GM23338 (cell line): ENCODE measurements around the gene CDH4. TPM values are rescaled to one million over a fixed set of nuclear protein-coding genes. Genes with fewer than 3 reads are reported as not detected.

Source experiments
- ATAC-seq: fragments of 200-7000 bp; cut with Tn5 transposase; 3 replicates; pipeline ENCODE4 v1.9.1; 2020
- DNase-seq: peaks from one replicate; pipeline ENCODE4 v3.0.0-alpha.2; 2015; ENCODE audit warnings: low spot score
- H2AFZ ChIP-seq: fragments of 200-600 bp; sonication (generic); 2 replicates; pipeline ENCODE4 v1.8.0; 2016; ENCODE audit warnings: antibody characterized with exemption, mild to moderate bottlenecking, moderate library complexity
- H3F3A ChIP-seq: fragments of 200-600 bp; sonication (generic); replicated peaks from 2 replicates; pipeline ENCODE4 v1.8.0; 2017; ENCODE audit warnings: antibody characterized with exemption, mixed run types, low read depth
- H3K27ac ChIP-seq: fragments of 200-600 bp; sonication (generic); 2 replicates; pipeline ENCODE4 v1.6.1; 2016; ENCODE audit warnings: low read depth
- H3K27me3 ChIP-seq: fragments of 200-600 bp; sonication (generic); 2 replicates; pipeline ENCODE4 v1.8.0; 2016; ENCODE audit warnings: mild to moderate bottlenecking, mixed run types, moderate library complexity; ENCODE audit not compliant: insufficient read depth
- H3K36me3 ChIP-seq: fragments of 200-600 bp; sonication (generic); 2 replicates; pipeline ENCODE4 v1.8.0; 2016; ENCODE audit warnings: mild to moderate bottlenecking; ENCODE audit not compliant: insufficient read depth
- H3K4me1 ChIP-seq: fragments of 200-600 bp; sonication (generic); 2 replicates; pipeline ENCODE4 v1.8.0; 2016; ENCODE audit warnings: mild to moderate bottlenecking, moderate library complexity; ENCODE audit not compliant: insufficient read depth
- H3K4me2 ChIP-seq: fragments of 200-600 bp; sonication (generic); 2 replicates; pipeline ENCODE4 v1.7.1; 2017; ENCODE audit warnings: mixed run types
- H3K4me3 ChIP-seq: fragments of 200-600 bp; sonication (generic); 2 replicates; pipeline ENCODE4 v1.6.1; 2016; ENCODE audit warnings: mixed run types
- H3K79me2 ChIP-seq: fragments of 200-600 bp; sonication (generic); replicated peaks from 2 replicates; pipeline ENCODE4 v1.8.0; 2017; ENCODE audit warnings: mild to moderate bottlenecking; ENCODE audit not compliant: insufficient read depth
- H3K9me2 ChIP-seq: fragments of 200-600 bp; sonication (generic); 2 replicates; pipeline ENCODE4 v1.8.0; 2017; ENCODE audit not compliant: insufficient read depth
- H4K20me1 ChIP-seq: fragments of 200-600 bp; sonication (generic); replicated peaks from 2 replicates; pipeline ENCODE4 v1.8.0; 2017; ENCODE audit warnings: mild to moderate bottlenecking; ENCODE audit not compliant: insufficient read depth
- H3K27ac Mint-ChIP-seq: 2 replicates; pipeline ENCODE4 v1.8.0; 2020; ENCODE audit warnings: inconsistent platforms, mild to moderate bottlenecking, moderate library complexity, mixed read lengths
- H3K27me3 Mint-ChIP-seq: 3 replicates; pipeline ENCODE4 v1.8.0; 2022; ENCODE audit warnings: low read depth, mild to moderate bottlenecking, moderate library complexity, mixed read lengths, inconsistent platforms; ENCODE audit not compliant: insufficient read depth, poor library complexity
- H3K36me3 Mint-ChIP-seq: 3 replicates; pipeline ENCODE4 v1.8.0; 2021; ENCODE audit warnings: low read depth, mild to moderate bottlenecking, inconsistent platforms, moderate library complexity, mixed read lengths
- H3K4me1 Mint-ChIP-seq: 3 replicates; pipeline ENCODE4 v1.8.0; 2020; ENCODE audit warnings: mild to moderate bottlenecking, inconsistent platforms, mixed read lengths
- H3K4me3 Mint-ChIP-seq: 3 replicates; pipeline ENCODE4 v1.8.0; 2021; ENCODE audit warnings: moderate library complexity, mild to moderate bottlenecking, inconsistent platforms, mixed read lengths
- H3K9me3 Mint-ChIP-seq: 3 replicates; pipeline ENCODE4 v1.8.0; 2020; ENCODE audit warnings: moderate library complexity, mild to moderate bottlenecking, inconsistent platforms, mixed read lengths
- CREB1 ChIP-seq: fragments of 250-450 bp; sonication (Bioruptor Pico); IDR thresholded peaks from 2 replicates; pipeline ENCODE4 v1.5.0; 2020; ENCODE audit warnings: low read depth, mild to moderate bottlenecking, moderate library complexity
- EZH2 ChIP-seq: fragments of 200-600 bp; sonication (generic); IDR thresholded peaks from one replicate; pipeline ENCODE4 v1.8.0; 2017; ENCODE audit warnings: antibody characterized with exemption, mild to moderate bottlenecking, low read depth; ENCODE audit not compliant: unreplicated experiment
- EZH2phosphoT487 ChIP-seq: fragments of 200-600 bp; sonication (generic); IDR thresholded peaks from one replicate; pipeline ENCODE4 v1.8.1; 2018; ENCODE audit warnings: antibody characterized with exemption; ENCODE audit not compliant: unreplicated experiment
- JUNB ChIP-seq: IDR thresholded peaks from one replicate; pipeline ENCODE4 v1.6.1; 2016; ENCODE audit warnings: antibody characterized with exemption; ENCODE audit not compliant: unreplicated experiment
- NANOG ChIP-seq: IDR thresholded peaks from 2 replicates; pipeline ENCODE4 v1.6.1; 2016; ENCODE audit warnings: antibody characterized with exemption, borderline replicate concordance
- POLR2AphosphoS5 ChIP-seq: IDR thresholded peaks from 2 replicates; pipeline ENCODE4 v1.6.1; 2016; ENCODE audit warnings: antibody characterized with exemption, low read depth
- STAT1 ChIP-seq: IDR thresholded peaks from one replicate; pipeline ENCODE4 v1.6.1; 2016; ENCODE audit warnings: antibody characterized with exemption; ENCODE audit not compliant: unreplicated experiment
- ZNF114 ChIP-seq: fragments of 250-450 bp; sonication (Bioruptor Pico); IDR thresholded peaks from 2 replicates; pipeline ENCODE4 v1.5.0; 2020; ENCODE audit warnings: mild to moderate bottlenecking, moderate library complexity
- ZNF331 ChIP-seq: fragments of 250-450 bp; sonication (Bioruptor Pico); IDR thresholded peaks from 2 replicates; pipeline ENCODE4 v1.5.0; 2020; ENCODE audit warnings: low read depth, mild to moderate bottlenecking, moderate library complexity
- polyA plus RNA-seq: library from polyadenylated mRNA; unstranded; fragments of >200 nt; fragmentation: Nextera tagmentation; extraction: Ambion mirVana; gene quantifications from 2 replicates; pipeline ENCODE4 v1.2.1, GENCODE V29; 2016
- total RNA-seq: library from RNA; depleted of rRNA; stranded (reverse); fragments of >200 nt; shearing (Covaris generic); gene quantifications from 2 replicates; pipeline ENCODE4 v1.2.3, GENCODE V29; 2014
- TF ChIP-seq, protein P1 (sequence below): IDR thresholded peaks from one replicate; pipeline ENCODE4 v1.6.1; 2018; ENCODE audit warnings: antibody characterized with exemption; ENCODE audit not compliant: unreplicated experiment
- TF ChIP-seq, protein P2 (sequence below), 2 experiments: fragments of 200-600 bp in 1 of 2; sonication (generic) in 1 of 2; conservative IDR thresholded peaks; 2 replicates each; pipeline versions ENCODE4 v1.5.1 to v1.6.1; 2016 to 2017; ENCODE audit warnings: antibody characterized with exemption in 2 of 2, low read depth in 2 of 2, mild to moderate bottlenecking in 2 of 2, moderate library complexity in 1 of 2
- TF ChIP-seq, protein P3 (sequence below): fragments of 250-450 bp; sonication (Bioruptor Pico); IDR thresholded peaks from 2 replicates; pipeline ENCODE4 v1.5.0; 2020; ENCODE audit warnings: mild to moderate bottlenecking, moderate library complexity
- TF ChIP-seq, protein P4 (sequence below): IDR thresholded peaks from 2 replicates; pipeline ENCODE4 v1.6.1; 2016; ENCODE audit warnings: antibody characterized with exemption

CDH4 gene
- total and polyA plus RNA-seq, 2 experiments from 2014 or later, result 1.2 to 4.2 TPM

DNA sequence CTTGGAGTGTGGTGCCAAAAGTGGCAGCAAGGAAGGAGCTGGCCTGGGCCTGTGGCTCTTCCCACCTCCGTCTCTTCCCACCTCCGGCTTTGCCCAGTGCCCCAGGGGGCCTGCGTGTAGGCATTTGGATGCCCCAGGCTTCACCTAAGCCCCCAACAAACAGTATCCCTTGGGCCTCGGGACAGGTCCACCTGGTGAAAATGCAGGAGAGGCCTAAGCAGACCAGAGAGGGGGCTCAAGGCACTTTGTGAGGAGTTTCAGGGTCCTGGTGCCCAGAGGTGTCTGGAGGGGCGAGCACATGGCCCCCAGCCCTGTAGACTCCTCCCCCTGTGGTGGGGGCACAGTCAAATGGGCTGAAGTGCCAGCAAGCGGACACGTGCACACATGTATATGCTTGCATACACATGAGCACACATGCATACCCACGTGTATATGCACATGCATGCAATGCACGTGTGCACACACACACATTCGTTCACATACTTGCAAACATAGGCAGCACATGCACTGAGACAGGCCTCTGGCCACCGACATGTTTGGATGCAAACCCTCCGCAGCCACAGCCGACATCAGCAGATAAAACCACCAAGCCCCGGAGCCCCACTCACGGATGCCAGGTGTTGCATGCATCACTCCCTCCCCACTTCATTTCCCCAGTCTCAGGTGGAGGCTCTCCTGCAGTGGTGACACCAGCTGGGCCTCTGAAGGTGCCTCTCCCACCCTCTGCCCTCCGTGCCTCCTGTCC, 689.1 kb downstream of the CDH4 start:
- Histone ChIP-seq H3K4me2 (no peak overlapping the region), H4K20me1 (no peaks in the 10 kb centered on the region), H3K4me3 (no peak overlapping the region), H3K4me1 (no peaks in the 10 kb centered on the region), H3K27me3 (no peaks in the 10 kb centered on the region), H2AFZ (no peak overlapping the region), H3K79me2 (no peaks in the 10 kb centered on the region), H3K27ac (no peak overlapping the region), H3F3A (no peaks in the 10 kb centered on the region), H3K36me3 (no peaks in the 10 kb centered on the region), H3K9me2 (no peaks in the 10 kb centered on the region)
- H3K36me3 Mint-ChIP-seq, result no peaks in the 10 kb centered on the region
- no peak for DNase-seq
- H3K27me3 Mint-ChIP-seq, result peaks cover 2% of the 10 kb centered on the region
- peak overlapping the region; percentile 52; the same call in 1 of the 2 replicates for H3K27ac Mint-ChIP-seq
- no peaks in the 10 kb centered on the region for H3K9me3 Mint-ChIP-seq
- TF ChIP-seq CREB1 (CRISPR knock-in tag) (no peak), ZNF114 (no peak), JUNB (no peak), NANOG (no peak), STAT1 (no peak), ZNF331 (CRISPR knock-in tag) (no peak), EZH2 (no peak), POLR2AphosphoS5 (no peak), EZH2phosphoT487 (no peak)
- TF ChIP-seq, protein P1, sequence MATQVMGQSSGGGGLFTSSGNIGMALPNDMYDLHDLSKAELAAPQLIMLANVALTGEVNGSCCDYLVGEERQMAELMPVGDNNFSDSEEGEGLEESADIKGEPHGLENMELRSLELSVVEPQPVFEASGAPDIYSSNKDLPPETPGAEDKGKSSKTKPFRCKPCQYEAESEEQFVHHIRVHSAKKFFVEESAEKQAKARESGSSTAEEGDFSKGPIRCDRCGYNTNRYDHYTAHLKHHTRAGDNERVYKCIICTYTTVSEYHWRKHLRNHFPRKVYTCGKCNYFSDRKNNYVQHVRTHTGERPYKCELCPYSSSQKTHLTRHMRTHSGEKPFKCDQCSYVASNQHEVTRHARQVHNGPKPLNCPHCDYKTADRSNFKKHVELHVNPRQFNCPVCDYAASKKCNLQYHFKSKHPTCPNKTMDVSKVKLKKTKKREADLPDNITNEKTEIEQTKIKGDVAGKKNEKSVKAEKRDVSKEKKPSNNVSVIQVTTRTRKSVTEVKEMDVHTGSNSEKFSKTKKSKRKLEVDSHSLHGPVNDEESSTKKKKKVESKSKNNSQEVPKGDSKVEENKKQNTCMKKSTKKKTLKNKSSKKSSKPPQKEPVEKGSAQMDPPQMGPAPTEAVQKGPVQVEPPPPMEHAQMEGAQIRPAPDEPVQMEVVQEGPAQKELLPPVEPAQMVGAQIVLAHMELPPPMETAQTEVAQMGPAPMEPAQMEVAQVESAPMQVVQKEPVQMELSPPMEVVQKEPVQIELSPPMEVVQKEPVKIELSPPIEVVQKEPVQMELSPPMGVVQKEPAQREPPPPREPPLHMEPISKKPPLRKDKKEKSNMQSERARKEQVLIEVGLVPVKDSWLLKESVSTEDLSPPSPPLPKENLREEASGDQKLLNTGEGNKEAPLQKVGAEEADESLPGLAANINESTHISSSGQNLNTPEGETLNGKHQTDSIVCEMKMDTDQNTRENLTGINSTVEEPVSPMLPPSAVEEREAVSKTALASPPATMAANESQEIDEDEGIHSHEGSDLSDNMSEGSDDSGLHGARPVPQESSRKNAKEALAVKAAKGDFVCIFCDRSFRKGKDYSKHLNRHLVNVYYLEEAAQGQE, result no peak
- TF ChIP-seq, protein P2, sequence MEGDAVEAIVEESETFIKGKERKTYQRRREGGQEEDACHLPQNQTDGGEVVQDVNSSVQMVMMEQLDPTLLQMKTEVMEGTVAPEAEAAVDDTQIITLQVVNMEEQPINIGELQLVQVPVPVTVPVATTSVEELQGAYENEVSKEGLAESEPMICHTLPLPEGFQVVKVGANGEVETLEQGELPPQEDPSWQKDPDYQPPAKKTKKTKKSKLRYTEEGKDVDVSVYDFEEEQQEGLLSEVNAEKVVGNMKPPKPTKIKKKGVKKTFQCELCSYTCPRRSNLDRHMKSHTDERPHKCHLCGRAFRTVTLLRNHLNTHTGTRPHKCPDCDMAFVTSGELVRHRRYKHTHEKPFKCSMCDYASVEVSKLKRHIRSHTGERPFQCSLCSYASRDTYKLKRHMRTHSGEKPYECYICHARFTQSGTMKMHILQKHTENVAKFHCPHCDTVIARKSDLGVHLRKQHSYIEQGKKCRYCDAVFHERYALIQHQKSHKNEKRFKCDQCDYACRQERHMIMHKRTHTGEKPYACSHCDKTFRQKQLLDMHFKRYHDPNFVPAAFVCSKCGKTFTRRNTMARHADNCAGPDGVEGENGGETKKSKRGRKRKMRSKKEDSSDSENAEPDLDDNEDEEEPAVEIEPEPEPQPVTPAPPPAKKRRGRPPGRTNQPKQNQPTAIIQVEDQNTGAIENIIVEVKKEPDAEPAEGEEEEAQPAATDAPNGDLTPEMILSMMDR (conservative IDR thresholded peaks at IDR 0.05; ENCODE audit: low read depth in 2 of 2), result no peak
- TF ChIP-seq, protein P3, sequence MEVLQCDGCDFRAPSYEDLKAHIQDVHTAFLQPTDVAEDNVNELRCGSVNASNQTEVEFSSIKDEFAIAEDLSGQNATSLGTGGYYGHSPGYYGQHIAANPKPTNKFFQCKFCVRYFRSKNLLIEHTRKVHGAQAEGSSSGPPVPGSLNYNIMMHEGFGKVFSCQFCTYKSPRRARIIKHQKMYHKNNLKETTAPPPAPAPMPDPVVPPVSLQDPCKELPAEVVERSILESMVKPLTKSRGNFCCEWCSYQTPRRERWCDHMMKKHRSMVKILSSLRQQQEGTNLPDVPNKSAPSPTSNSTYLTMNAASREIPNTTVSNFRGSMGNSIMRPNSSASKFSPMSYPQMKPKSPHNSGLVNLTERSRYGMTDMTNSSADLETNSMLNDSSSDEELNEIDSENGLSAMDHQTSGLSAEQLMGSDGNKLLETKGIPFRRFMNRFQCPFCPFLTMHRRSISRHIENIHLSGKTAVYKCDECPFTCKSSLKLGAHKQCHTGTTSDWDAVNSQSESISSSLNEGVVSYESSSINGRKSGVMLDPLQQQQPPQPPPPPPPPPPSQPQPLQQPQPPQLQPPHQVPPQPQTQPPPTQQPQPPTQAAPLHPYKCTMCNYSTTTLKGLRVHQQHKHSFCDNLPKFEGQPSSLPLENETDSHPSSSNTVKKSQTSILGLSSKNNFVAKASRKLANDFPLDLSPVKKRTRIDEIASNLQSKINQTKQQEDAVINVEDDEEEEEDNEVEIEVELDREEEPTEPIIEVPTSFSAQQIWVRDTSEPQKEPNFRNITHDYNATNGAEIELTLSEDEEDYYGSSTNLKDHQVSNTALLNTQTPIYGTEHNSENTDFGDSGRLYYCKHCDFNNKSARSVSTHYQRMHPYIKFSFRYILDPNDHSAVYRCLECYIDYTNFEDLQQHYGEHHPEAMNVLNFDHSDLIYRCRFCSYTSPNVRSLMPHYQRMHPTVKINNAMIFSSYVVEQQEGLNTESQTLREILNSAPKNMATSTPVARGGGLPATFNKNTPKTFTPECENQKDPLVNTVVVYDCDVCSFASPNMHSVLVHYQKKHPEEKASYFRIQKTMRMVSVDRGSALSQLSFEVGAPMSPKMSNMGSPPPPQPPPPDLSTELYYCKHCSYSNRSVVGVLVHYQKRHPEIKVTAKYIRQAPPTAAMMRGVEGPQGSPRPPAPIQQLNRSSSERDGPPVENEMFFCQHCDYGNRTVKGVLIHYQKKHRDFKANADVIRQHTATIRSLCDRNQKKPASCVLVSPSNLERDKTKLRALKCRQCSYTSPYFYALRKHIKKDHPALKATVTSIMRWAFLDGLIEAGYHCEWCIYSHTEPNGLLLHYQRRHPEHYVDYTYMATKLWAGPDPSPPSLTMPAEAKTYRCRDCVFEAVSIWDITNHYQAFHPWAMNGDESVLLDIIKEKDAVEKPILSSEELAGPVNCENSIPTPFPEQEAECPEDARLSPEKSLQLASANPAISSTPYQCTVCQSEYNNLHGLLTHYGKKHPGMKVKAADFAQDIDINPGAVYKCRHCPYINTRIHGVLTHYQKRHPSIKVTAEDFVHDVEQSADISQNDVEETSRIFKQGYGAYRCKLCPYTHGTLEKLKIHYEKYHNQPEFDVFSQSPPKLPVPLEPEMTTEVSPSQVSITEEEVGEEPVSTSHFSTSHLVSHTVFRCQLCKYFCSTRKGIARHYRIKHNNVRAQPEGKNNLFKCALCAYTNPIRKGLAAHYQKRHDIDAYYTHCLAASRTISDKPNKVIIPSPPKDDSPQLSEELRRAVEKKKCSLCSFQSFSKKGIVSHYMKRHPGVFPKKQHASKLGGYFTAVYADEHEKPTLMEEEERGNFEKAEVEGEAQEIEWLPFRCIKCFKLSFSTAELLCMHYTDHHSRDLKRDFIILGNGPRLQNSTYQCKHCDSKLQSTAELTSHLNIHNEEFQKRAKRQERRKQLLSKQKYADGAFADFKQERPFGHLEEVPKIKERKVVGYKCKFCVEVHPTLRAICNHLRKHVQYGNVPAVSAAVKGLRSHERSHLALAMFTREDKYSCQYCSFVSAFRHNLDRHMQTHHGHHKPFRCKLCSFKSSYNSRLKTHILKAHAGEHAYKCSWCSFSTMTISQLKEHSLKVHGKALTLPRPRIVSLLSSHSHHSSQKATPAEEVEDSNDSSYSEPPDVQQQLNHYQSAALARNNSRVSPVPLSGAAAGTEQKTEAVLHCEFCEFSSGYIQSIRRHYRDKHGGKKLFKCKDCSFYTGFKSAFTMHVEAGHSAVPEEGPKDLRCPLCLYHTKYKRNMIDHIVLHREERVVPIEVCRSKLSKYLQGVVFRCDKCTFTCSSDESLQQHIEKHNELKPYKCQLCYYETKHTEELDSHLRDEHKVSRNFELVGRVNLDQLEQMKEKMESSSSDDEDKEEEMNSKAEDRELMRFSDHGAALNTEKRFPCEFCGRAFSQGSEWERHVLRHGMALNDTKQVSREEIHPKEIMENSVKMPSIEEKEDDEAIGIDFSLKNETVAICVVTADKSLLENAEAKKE (CRISPR knock-in tag), result no peak
- TF ChIP-seq, protein P4, sequence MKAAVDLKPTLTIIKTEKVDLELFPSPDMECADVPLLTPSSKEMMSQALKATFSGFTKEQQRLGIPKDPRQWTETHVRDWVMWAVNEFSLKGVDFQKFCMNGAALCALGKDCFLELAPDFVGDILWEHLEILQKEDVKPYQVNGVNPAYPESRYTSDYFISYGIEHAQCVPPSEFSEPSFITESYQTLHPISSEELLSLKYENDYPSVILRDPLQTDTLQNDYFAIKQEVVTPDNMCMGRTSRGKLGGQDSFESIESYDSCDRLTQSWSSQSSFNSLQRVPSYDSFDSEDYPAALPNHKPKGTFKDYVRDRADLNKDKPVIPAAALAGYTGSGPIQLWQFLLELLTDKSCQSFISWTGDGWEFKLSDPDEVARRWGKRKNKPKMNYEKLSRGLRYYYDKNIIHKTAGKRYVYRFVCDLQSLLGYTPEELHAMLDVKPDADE, result no peak
- no peak for ATAC-seq
- no peak overlapping the region for H3K4me3 Mint-ChIP-seq
- H3K4me1 Mint-ChIP-seq, result peaks cover 18% of the 10 kb centered on the region
